Stimulated activated naive CD8-positive, alpha-beta T cell treated with anti-CD3 and anti-CD28 coated beads, Interleukin-15, amount 100 ng/mL, for 72 hours (primary cell): ENCODE results near the gene ZNF280D.
"Not testable (repeated sequence)": the region's sequence is repeated elsewhere in the genome, so short reads cannot be mapped to it uniquely, and the experiment has no call there.

Source experiments
- ATAC-seq: fragments of 150-1000 bp; cut with Tn5 transposase; 2 replicates; pipeline ENCODE4 v1.10.0; 2021; ENCODE audit warnings: mild to moderate bottlenecking, moderate library complexity
- DNase-seq, 2 donors: peaks; one replicate each; pipeline ENCODE4 v3.0.0; 2021 to 2022
- H3K27ac Mint-ChIP-seq, 2 donors: one replicate each; pipeline ENCODE4 v1.8.0; 2022; ENCODE audit warnings: mild to moderate bottlenecking in 2 of 2, mixed read lengths in 2 of 2, moderate library complexity in 2 of 2
- H3K27me3 Mint-ChIP-seq: one replicate; pipeline ENCODE4 v1.8.0; 2022; ENCODE audit warnings: mixed read lengths
- H3K4me1 Mint-ChIP-seq: one replicate; pipeline ENCODE4 v1.8.0; 2022; ENCODE audit warnings: mild to moderate bottlenecking, mixed read lengths
- H3K4me3 Mint-ChIP-seq, 2 donors: one replicate each; pipeline ENCODE4 v1.8.0; 2022; ENCODE audit warnings: mild to moderate bottlenecking in 2 of 2, mixed read lengths in 2 of 2, moderate library complexity in 1 of 2
- H3K9me3 Mint-ChIP-seq, 2 donors: one replicate each; pipeline ENCODE4 v1.8.0; 2022; ENCODE audit warnings: mixed read lengths in 2 of 2

Gene ZNF280D

DNA sequence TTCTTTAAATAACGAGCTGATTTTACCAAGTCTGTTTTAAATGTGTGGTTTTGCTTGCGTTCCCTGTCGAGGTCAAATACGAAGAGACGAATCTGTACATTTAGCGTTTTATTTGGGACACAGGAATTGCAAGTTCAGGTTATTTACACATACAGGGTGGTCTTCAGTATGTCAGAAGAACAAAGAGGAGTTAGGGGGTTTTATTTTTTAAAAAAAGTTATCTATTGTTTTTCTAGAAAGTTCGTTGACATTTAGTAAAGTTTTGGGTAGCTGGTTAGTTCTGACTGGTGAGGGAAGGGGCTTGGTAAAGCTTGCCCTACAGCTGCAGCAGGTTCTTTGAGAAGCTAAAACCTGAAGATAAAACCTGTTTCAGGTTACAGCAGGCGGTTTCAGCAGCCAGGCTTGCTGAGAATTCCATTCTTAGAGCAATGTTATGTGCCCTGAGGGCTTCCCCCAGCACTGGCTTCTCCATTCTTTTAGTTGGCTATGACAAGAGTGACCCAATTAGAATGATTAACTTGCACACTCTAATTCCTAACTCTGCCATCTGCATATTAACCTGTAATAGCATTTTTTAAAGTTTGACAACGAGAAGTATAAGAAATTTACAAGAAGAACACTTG lies 815 bp upstream of the ZNF280D start:
- Mint-ChIP-seq H3K4me3 (peak overlapping the region in 1 of 2 donors; percentile 2), H3K27ac (no peak overlapping the region), H3K9me3 (peaks cover 0 to 13% of the 10 kb centered on the region in 2 donors), H3K4me1 (peaks cover 24% of the 10 kb centered on the region), H3K27me3 (no peaks in the 10 kb centered on the region)
- DNase-seq (no peak), ATAC-seq (no peak)

DNA sequence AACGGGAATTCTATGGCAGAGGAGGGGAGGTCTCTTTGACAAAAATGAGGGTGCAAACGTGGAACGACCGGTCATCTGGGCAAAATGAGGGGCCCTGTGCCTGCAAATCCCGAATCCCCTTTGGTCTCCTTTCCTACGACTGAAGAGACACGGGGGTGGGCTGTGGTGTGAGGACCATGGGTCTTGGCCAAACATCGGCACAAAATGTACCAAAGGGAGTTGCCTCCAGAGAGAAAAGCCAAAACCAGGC lies 498 bp downstream of the ZNF280D start:
- Mint-ChIP-seq H3K27me3 (no peaks in the 10 kb centered on the region), H3K4me3 (peak overlapping the region; percentile 81 to 86)
- no peak for DNase-seq

DNA sequence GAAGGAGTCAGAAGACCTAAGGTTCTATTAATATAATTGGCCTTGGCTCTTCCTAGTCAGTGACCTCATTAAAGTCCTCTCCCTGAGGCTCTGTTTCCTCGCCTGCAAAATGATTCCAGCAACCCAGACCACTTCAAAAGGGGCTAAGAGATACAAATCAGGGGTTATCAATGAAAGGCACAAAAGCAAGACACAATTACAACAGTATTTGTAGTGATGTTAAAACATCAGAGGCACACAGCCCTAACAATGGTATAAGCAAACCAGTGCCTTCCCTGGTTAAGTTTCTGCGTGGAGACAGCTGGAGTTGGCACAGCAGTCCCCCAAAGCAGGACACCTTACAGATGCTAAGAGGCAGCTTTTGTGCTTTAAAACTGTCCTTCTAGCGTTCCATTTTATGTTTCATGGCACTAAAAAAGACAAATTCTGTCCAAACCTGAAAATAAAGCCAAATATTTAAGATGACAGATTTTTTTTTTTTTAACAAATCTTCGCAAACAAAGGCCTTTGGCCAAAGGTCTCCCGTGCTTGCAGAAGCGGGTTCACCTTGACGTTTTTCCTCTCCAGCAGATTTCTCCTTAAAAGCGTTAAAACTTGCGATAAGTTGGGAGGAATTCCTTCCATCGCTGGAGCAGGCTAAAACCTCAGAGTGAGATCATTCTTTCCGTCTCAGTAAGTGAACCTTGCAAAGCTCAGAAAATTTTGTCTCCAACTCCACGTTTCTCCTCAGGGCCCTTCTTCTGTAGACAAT lies 999 bp downstream of the ZNF280D start:
- Mint-ChIP-seq H3K9me3 (peaks cover 0 to 13% of the 10 kb centered on the region in 2 donors), H3K4me3 (peak overlapping the region; percentile 81 to 86), H3K27ac (peak overlapping the region; percentile 97 to 98), H3K27me3 (no peaks in the 10 kb centered on the region), H3K4me1 (peaks cover 31% of the 10 kb centered on the region)
- DNase-seq (no peak), ATAC-seq (no peak)

More for the DNA sequence above, 498 bp downstream of the ZNF280D start:
- ATAC-seq: no peak
- H3K4me1 Mint-ChIP-seq: peaks cover 31% of the 10 kb centered on the region
- H3K9me3 Mint-ChIP-seq: peaks cover 0 to 13% of the 10 kb centered on the region in 2 donors
- H3K27ac Mint-ChIP-seq: peak overlapping the region; percentile 97 to 98

DNA sequence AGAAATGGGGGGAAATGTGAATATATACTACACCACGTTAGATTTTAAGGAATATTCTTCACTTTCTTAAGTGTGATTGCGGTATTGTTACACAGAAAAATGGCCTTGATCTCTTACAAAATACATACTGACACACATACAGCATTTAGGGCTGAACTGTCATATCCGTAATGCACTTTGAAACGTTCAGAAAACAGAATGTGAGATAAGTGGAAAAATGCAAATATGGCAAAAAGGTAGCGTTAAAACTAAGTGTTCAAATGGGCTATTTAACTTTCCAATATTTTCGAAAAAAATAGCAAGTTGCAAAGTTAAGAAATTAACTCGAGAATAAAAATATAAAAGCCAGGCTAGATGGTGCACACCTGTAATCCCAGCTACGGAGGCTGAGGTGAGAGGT lies 1.8 kb downstream of the ZNF280D start:
- H3K9me3 Mint-ChIP-seq: peaks cover 0 to 13% of the 10 kb centered on the region in 2 donors
- peaks cover 31% of the 10 kb centered on the region for H3K4me1 Mint-ChIP-seq
- H3K27ac Mint-ChIP-seq: no peak overlapping the region
- H3K27me3 Mint-ChIP-seq: no peaks in the 10 kb centered on the region
- DNase-seq (no peak), ATAC-seq (no peak)
- peak overlapping the region; percentile 81 to 86 for H3K4me3 Mint-ChIP-seq

DNA sequence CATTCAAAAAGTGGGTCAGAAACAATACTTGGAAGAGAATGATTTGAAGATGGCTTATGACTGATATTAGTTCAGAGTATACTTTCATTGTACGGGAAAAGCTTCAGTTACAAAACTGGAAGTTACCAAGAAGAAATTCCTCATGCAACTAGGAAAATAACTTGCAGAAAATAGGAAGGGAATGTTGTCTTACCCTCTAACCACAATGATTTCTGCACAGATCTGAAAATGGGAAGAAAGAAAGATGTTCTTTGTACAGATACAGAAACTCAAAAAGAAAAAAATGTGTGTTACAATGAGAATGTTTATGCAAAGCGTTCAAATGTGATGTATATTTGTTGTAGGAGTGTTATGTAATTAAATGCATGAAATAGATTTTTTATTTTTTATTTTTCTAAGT lies 3.7 kb downstream of the ZNF280D start:
- H3K27ac Mint-ChIP-seq: no peak overlapping the region
- peaks cover 43% of the 10 kb centered on the region for H3K4me1 Mint-ChIP-seq

DNA sequence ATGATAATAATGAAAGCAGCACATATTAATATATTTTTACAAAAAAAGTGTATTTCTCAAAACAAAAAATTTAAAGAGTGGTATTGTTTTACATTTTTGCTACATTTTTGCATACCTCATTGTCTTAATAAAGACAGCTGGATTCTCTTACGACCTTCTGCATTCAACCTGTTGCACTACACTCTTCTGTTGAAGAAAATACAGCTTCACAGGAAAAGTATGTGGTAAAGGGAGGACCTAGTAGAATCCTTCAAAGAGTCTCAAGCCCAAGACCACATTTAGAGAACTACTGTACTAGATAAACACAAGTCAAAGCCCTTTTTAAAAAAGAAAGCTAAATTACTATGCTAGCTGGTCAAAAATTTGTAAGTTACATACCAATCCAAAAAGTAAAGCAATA lies 7.9 kb downstream of the ZNF280D start:
- Mint-ChIP-seq H3K4me3 (peak overlapping the region in 1 of 2 donors; percentile 65), H3K4me1 (peaks cover 54% of the 10 kb centered on the region), H3K27ac (peak overlapping the region in 1 of 2 donors; percentile 16), H3K27me3 (no peaks in the 10 kb centered on the region), H3K9me3 (no peaks in the 10 kb centered on the region)
- no peak for DNase-seq
- no peak for ATAC-seq

More for the DNA sequence above, 3.7 kb downstream of the ZNF280D start:
- DNase-seq (no peak), ATAC-seq (no peak)
- H3K27me3 Mint-ChIP-seq: no peaks in the 10 kb centered on the region
- peak overlapping the region in 1 of 2 donors; percentile 37 for H3K4me3 Mint-ChIP-seq
- H3K9me3 Mint-ChIP-seq: no peaks in the 10 kb centered on the region

DNA sequence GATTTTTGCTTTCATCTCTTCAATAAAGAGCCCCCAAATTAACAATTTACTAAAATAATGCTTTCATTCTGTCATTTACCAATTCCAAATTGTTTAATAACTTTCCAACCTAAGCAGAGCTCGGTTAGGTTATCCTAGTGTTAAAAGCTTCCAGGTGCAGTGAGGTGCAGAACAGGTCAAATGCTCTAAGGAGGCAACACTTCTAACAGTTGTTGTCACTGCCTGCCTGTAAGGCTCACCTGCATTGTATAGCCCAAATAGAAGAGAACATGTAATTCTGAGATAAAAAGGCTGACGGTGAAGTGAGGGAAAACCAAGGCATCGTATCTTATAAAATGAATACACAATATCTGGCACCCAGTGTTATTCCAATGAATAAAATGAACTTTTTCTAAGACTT lies 9.1 kb downstream of the ZNF280D start:
- no peak for DNase-seq
- H3K9me3 Mint-ChIP-seq: no peaks in the 10 kb centered on the region
- no peaks in the 10 kb centered on the region for H3K27me3 Mint-ChIP-seq
- no peak overlapping the region for H3K27ac Mint-ChIP-seq
- peaks cover 56% of the 10 kb centered on the region for H3K4me1 Mint-ChIP-seq
- H3K4me3 Mint-ChIP-seq: peak overlapping the region in 1 of 2 donors; percentile 3
- ATAC-seq: no peak

DNA sequence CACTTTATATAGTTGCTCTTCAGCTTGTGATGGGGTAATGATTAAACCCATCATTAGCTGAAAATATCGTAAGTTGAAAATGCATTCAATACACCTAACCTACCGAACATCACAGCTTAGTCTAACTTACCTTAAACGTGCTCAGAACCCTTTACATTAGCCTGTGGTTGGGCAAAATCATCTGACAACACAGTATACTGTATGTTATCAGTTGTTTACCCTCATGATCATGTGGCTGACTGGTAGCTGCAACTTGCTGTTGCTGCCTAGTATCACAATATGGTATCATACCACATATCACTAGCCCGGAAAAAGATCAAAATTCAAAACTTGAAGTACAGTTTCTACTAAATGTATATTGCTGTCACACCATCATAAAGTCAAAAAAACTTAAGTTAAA lies 9.5 kb downstream of the ZNF280D start:
- Mint-ChIP-seq H3K27ac (peak overlapping the region in 1 of 2 donors; percentile 69), H3K4me3 (peak overlapping the region; percentile 10 to 13), H3K27me3 (no peaks in the 10 kb centered on the region), H3K4me1 (peaks cover 58% of the 10 kb centered on the region), H3K9me3 (no peaks in the 10 kb centered on the region)
- DNase-seq (no peak), ATAC-seq (no peak)

DNA sequence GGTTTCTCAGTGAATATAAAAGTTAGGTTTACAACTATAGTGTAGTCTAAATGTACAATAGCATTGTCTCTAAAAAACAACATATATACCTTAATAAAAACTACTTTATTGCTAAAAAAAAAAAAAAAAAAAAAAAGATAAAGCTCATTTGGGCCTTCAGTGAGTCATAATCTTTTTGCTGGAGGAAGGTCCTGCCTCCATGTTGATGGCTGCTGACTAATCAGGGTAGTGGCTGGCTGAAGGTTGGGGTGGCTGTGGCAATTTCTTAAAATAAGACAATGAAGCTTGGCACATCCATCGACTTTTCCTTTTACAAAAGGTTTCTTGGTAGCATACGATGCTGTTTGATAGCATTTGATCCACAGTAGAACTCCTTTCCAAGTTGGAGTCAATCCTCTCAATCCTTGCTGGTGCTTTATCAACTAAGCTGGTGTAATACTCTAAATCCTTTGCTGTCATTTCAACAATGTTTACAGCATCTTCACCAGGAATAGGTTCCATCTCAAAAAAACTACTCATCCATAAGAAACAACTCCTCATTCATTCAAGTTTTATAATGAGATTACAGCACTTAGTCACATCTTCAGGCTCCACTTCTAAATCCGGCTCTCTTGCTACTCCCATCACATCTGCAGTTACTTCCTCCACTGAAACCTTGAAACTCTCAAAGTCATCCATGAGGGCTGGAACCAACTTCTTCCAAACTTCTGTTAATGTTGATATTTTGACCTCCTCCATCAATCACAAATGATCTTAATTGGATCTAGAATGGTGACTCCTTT lies 13.3 kb downstream of the ZNF280D start:
- Mint-ChIP-seq H3K4me3 (no peak overlapping the region), H3K9me3 (no peaks in the 10 kb centered on the region), H3K4me1 (peaks cover 65% of the 10 kb centered on the region), H3K27me3 (no peaks in the 10 kb centered on the region), H3K27ac (no peak overlapping the region)
- ATAC-seq (no peak), DNase-seq (peak in 1 of 2 donors; percentile 15)

DNA sequence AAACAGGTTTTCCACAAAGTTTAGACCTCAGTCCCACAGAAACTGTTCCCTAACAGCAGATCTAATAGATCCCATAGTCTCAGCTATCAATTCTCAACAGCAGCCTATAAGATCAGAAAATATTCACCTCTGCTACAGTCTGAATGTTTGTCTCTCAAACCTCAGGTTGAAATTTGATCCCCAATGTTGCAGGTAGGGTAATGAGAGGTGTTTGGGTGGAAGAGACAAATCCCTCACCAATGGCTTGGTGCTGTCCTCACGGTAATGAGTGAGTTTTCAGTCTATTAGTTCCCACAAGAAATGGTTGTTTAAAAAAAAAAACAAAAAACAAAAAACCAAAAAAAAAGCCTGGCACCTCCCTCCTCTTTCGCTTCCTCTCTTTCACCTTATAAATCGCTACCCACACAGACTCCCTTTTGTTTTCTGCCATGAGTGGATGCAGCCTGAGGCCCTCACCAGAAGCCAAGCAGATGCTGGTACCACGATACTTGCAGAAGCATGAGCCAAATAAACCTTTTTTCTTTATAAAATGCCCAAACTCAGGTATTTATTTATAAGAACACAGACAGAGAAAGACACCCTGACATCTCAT lies 14.2 kb downstream of the ZNF280D start:
- Mint-ChIP-seq H3K9me3 (no peaks in the 10 kb centered on the region), H3K4me3 (no peak overlapping the region), H3K27me3 (no peaks in the 10 kb centered on the region), H3K27ac (peak overlapping the region in 1 of 2 donors; percentile 16), H3K4me1 (peaks cover 56% of the 10 kb centered on the region)
- DNase-seq: no peak
- no peak for ATAC-seq

DNA sequence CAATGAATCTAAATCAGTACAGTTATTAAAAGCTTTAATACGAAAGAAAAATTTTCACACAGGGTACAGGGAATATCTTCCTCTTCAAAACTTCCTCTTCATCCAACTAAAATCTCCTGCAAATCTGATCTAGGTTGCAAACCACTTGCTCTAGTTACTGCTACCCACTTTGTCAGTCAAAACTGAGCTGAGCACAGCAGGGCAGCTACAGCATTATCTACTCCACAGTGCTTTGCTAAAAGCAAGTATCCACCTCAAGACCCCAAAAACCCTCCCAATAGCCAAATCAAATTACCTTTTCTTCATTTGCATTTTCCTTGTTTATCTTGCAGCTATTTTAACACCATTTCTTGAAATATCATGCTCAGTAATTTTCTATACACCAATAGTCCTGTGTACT lies 14.7 kb downstream of the ZNF280D start:
- no peak overlapping the region for H3K4me3 Mint-ChIP-seq
- peaks cover 51% of the 10 kb centered on the region for H3K4me1 Mint-ChIP-seq
- DNase-seq (no peak), ATAC-seq (no peak)
- H3K27me3 Mint-ChIP-seq: no peaks in the 10 kb centered on the region
- H3K27ac Mint-ChIP-seq: no peak overlapping the region
- no peaks in the 10 kb centered on the region for H3K9me3 Mint-ChIP-seq

DNA sequence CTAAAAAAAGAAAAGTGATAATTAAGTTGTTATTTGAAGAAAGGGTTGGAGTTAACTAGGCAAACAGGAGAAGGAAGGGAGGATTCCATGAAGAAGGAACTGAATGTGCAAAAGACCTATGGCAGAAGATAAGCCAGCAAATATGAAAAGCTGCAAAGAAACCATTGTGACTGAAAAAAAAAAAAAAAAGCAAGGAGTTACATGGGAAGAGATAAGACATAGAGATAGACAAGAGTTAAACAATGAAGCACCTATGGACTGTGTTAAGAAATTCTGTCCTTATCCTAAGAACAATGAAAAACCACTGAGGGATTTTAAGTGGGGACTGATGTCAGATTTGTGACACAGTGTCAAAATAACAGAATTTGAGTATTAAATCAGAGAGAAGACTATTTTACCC lies 17.0 kb downstream of the ZNF280D start:
- no peak for DNase-seq
- no peak overlapping the region for H3K4me3 Mint-ChIP-seq
- H3K4me1 Mint-ChIP-seq: peaks cover 36% of the 10 kb centered on the region
- no peaks in the 10 kb centered on the region for H3K9me3 Mint-ChIP-seq
- H3K27ac Mint-ChIP-seq: no peak overlapping the region
- ATAC-seq: no peak
- no peaks in the 10 kb centered on the region for H3K27me3 Mint-ChIP-seq

DNA sequence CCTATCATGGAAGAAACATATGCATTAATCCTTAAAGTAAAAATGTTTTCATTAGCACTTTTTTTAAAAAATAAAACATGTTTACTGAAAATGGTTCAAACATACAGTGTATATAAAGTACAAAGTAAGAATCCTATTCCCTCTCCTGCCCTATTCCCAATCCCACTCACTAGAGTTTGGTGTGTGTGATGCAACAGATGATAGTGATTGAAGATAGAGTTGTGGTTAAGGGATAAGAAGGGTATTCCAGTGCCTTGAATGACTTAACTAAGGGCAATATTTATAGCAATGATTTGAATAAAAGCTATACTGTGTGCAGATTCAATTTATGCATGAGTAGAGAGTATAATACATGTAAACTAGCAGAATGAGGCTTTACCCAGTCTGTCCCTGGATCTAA lies 18.1 kb downstream of the ZNF280D start:
- no peak for DNase-seq
- peaks cover 31% of the 10 kb centered on the region for H3K4me1 Mint-ChIP-seq
- no peak overlapping the region for H3K27ac Mint-ChIP-seq

DNA sequence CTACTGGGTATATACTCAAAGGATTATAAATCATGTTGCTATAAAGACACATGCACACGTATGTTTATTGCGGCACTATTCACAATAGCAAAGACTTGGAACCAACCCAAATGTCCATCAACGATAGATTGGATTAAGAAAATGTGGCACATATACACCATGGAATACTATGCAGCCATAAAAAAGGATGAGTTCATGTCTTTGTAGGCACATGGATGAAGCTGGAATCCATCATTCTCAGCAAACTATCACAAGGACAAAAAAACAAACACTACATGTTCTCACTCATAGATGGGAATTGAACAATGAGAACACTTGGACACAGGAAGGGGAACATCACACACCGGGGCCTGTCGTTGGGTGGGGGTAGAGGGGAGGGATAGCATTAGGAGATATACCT lies 23.8 kb downstream of the ZNF280D start:
- H3K4me1 Mint-ChIP-seq, H3K4me3 Mint-ChIP-seq, H3K27me3 Mint-ChIP-seq, DNase-seq, H3K27ac Mint-ChIP-seq, H3K9me3 Mint-ChIP-seq, ATAC-seq: not testable (repeated sequence)

More for the DNA sequence above, 18.1 kb downstream of the ZNF280D start:
- Mint-ChIP-seq H3K9me3 (no peaks in the 10 kb centered on the region), H3K4me3 (no peak overlapping the region), H3K27me3 (no peaks in the 10 kb centered on the region)
- no peak for ATAC-seq

DNA sequence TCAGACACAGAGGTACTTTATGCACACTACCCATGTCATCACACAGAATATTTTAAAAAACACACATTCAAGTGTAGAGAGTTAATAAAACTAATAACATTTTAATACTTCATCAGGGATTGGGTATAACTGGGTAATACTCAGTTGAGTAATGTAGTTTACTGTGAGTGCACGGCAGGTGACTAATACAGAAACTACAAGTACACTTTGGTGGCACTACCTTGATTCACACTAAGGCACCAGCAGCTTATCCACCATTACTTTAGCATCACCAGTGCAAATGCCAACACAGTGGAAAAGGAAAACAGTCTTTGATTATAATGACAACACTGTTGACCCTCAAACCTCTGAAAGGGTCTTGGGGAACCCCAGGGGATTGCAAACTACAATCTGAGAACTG lies 33.6 kb downstream of the ZNF280D start:
- Mint-ChIP-seq H3K27ac (no peak overlapping the region), H3K9me3 (no peaks in the 10 kb centered on the region), H3K27me3 (no peaks in the 10 kb centered on the region), H3K4me1 (no peaks in the 10 kb centered on the region), H3K4me3 (no peak overlapping the region)
- ATAC-seq: peak; percentile 88
- peak in 1 of 2 donors; percentile 2 for DNase-seq

DNA sequence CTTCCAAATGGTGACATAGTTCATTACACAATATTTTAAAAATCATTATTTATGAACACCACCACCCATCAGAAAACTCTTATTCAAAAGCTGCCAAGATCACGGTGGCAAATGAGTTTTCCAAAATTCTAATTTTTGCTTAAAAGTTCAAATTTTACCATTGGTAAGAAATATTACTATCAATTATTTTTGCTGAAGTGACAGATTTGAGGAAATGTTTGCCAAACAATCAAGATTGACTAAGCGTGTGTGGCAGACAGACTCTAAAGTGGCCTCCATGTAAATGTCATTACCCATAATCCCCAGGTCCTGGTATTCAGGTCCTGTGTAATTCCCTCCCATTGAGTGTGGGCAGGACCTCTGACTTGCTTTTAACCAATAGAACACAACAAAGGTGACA lies 35.0 kb downstream of the ZNF280D start:
- DNase-seq (no peak), ATAC-seq (no peak)
- Mint-ChIP-seq H3K27me3 (no peaks in the 10 kb centered on the region), H3K4me3 (no peak overlapping the region), H3K9me3 (no peaks in the 10 kb centered on the region), H3K27ac (no peak overlapping the region), H3K4me1 (no peaks in the 10 kb centered on the region)
